Transverse colon (tissue), 4 donors: ENCODE results near the gene GMEB2. TPM values are rescaled to one million over a fixed set of nuclear protein-coding genes. Genes with fewer than 3 reads are reported as not detected.

Experiments used
- DNase-seq: peaks from one replicate; pipeline ENCODE4 v3.0.0-alpha.2; 2019
- H3K27ac ChIP-seq, 4 donors: fragments of 200-600 bp; sonication (generic); 2 replicates each; pipeline ENCODE4 v1.5.1; 2016 to 2018; ENCODE audit warnings: inconsistent platforms in 4 of 4
- H3K27me3 ChIP-seq: fragments of 200-600 bp; sonication (generic); 2 replicates; pipeline ENCODE4 v1.5.1; 2017; ENCODE audit warnings: inconsistent platforms
- H3K36me3 ChIP-seq, 4 donors: fragments of 200-600 bp; sonication (generic); 2 replicates each; pipeline ENCODE4 v1.5.1; 2017 to 2019; ENCODE audit warnings: inconsistent platforms in 4 of 4
- H3K4me1 ChIP-seq, 4 donors: fragments of 200-600 bp; sonication (generic); 2 replicates each; pipeline ENCODE4 v1.5.1; 2017 to 2020; ENCODE audit warnings: inconsistent platforms in 4 of 4
- H3K4me3 ChIP-seq, 4 donors: fragments of 200-600 bp; sonication (generic); 1 replicate in 1 of 4; 2 replicates in 3 of 4; pipeline versions ENCODE4 v1.5.1 to v1.6.1; 2017 to 2019; ENCODE audit warnings: inconsistent platforms in 4 of 4
- H3K9me3 ChIP-seq, 2 donors: fragments of 200-600 bp; sonication (generic); 2 replicates each; pipeline ENCODE4 v1.5.1; 2017 to 2019; ENCODE audit warnings: inconsistent platforms in 2 of 2
- EP300 ChIP-seq: sonication (generic); formaldehyde crosslinking; IDR thresholded peaks from one replicate; pipeline ENCODE4 v1.6.1; 2017; ENCODE audit warnings: antibody characterized with exemption, low read depth
- POLR2A ChIP-seq: fragments of 450-650 bp; IDR thresholded peaks from one replicate; pipeline ENCODE4 v1.6.1; 2016; ENCODE audit warnings: antibody characterized with exemption, mild to moderate bottlenecking, moderate library complexity
- POLR2AphosphoS5 ChIP-seq, 3 donors: sonication (generic); formaldehyde crosslinking; IDR thresholded peaks; one replicate each; pipeline ENCODE4 v1.6.1; 2016; ENCODE audit warnings: antibody characterized with exemption in 3 of 3
- WGBS, 2 donors: methylation state at CpG; one replicate each; pipeline ENCODE4 v1.1.5; 2018; ENCODE audit warnings: low coverage in 1 of 2; 5-methylcytosine and 5-hydroxymethylcytosine counted together
- in situ Hi-C, 4 donors: fragments of 200-750 bp; cut with MboI; loops; one replicate each; pipeline versions ENCODE4 v1.15.0 to v1.15.1; 2017; ENCODE audit warnings: low sequenced_read_pairs in 3 of 4, low pct_ligation_motif_present in 1 of 4, low pct_unique_long_range_greater_than_20kb in 1 of 4
- intact Hi-C: fragments of 100-400 bp; cut with DNase I; formaldehyde crosslinking; loops from one replicate; pipeline ENCODE4 v1.15.1; 2023; ENCODE audit warnings: low total_unique reads
- total RNA-seq, 4 donors: library from RNA; depleted of rRNA; stranded (reverse); fragments of >200 nt; gene quantifications; one replicate each; pipeline ENCODE4 v1.1.0, GENCODE V29; 2016
- TF ChIP-seq, protein P1 (sequence below), 5 experiments: fragments of 200-600 bp in 3 of 5; fragments of 450-650 bp in 2 of 5; sonication (generic) in 3 of 5; IDR thresholded peaks; 1 replicate in 2 of 5; 2 replicates in 3 of 5; pipeline ENCODE4 v1.5.1; 2016 to 2017; ENCODE audit warnings: antibody characterized with exemption in 5 of 5, inconsistent platforms in 3 of 5, mild to moderate bottlenecking in 2 of 5, moderate library complexity in 1 of 5

Gene GMEB2
- total RNA-seq, 4 donors from 2014 or later = 9.0 to 20.3 (median 13.5) TPM

DNA sequence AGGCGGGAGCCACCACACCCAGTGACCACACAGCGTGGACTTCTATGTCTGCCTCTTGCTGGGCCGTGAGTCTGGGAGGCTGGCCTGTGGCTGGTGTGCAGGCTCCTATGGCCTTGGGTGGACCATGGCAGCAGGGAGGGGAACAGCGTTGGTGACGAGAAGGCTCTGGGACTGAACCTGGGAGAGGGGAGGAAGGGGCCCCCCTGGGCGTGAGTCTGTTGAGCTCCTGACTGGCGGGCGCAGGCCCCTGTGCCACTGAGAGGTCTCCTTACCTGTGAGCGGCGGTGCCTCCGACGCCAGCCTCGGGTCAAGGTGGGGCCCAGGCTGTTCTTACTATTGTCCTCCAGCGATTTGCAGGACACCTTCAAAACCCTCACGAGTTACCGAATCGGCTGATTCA, 40.1 kb downstream of the GMEB2 start:
- in situ Hi-C loops = no loop called here
- Histone ChIP-seq H3K4me1 (no peaks in the 10 kb centered on the region), H3K4me3 (no peak overlapping the region), H3K27ac (no peak overlapping the region), H3K36me3 (peaks cover 0 to 12% (median 4%) of the 10 kb centered on the region in 4 donors), H3K9me3 (no peaks in the 10 kb centered on the region), H3K27me3 (no peaks in the 10 kb centered on the region)
- TF ChIP-seq EP300 (no peak), POLR2AphosphoS5 (IDR thresholded peaks at IDR 0.05) (no peak), POLR2A (no peak)
- TF ChIP-seq, protein P1, sequence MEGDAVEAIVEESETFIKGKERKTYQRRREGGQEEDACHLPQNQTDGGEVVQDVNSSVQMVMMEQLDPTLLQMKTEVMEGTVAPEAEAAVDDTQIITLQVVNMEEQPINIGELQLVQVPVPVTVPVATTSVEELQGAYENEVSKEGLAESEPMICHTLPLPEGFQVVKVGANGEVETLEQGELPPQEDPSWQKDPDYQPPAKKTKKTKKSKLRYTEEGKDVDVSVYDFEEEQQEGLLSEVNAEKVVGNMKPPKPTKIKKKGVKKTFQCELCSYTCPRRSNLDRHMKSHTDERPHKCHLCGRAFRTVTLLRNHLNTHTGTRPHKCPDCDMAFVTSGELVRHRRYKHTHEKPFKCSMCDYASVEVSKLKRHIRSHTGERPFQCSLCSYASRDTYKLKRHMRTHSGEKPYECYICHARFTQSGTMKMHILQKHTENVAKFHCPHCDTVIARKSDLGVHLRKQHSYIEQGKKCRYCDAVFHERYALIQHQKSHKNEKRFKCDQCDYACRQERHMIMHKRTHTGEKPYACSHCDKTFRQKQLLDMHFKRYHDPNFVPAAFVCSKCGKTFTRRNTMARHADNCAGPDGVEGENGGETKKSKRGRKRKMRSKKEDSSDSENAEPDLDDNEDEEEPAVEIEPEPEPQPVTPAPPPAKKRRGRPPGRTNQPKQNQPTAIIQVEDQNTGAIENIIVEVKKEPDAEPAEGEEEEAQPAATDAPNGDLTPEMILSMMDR (IDR thresholded peaks at IDR 0.05) = no peak
- 92% methylated on average over 17 of the region's 17 CpGs; no CpG with 5 or more reads in 1 of the 2 donors for WGBS, 2 donors
- intact Hi-C loops = no loop called here
- DNase-seq = no peak

DNA sequence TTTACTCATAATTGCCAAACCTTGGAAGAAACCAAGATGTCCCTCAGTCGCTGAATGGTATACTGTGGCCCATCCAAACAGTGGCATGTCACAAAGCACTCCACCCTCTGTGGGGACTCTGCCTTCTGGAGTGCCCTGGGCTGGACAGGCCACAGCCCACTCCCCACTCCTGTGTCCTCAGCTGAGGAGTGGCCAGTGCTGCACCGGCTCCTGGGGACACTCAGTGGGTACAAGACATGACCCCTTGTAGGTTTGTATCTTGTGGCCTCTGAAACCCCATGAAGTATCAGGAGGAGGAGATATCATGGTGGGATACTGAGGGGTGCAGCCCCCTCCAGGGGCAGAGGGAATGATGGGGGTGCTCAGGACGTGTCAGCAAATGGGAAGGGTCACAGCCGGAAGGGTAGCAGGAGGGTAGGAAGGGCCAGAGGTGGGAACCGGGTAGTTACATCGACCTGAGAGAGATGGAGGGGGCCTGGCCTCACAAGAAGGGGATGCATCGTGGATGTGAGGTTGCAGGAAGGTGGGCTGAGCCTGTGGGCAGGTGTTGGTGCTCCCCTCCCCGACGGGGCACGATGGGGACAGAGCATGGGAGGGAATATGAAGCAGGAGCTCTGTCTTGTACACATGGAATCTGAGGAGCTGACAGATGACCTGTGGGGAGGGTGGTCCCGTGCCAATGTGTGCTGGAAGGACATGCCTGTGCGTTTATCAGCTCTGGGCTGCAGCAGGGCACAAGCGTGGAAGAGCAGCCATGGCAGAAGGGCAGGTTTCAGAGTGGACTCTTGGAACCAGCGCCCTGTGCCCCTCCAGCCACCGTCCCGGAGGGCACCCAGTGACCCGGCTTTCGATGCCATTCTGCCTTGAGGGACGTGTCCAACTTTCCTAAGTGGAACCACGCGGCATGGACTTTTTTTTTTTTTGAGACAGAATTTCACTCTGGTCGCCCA, 41.0 kb downstream of the GMEB2 start:
- in situ Hi-C loops = no loop called here
- no peak for DNase-seq
- WGBS, 2 donors = 59 to 84% methylated on average over 8 to 22 of the region's 22 CpGs
- no peak for TF ChIP-seq EP300
- H3K4me3 ChIP-seq = no peak overlapping the region
- H3K4me1 ChIP-seq = no peaks in the 10 kb centered on the region
- no peak overlapping the region for H3K27ac ChIP-seq
- no peaks in the 10 kb centered on the region for H3K9me3 ChIP-seq
- intact Hi-C loops = no loop called here
- peaks cover 0 to 6% (median 2%) of the 10 kb centered on the region in 4 donors for H3K36me3 ChIP-seq
- no peaks in the 10 kb centered on the region for H3K27me3 ChIP-seq

DNA sequence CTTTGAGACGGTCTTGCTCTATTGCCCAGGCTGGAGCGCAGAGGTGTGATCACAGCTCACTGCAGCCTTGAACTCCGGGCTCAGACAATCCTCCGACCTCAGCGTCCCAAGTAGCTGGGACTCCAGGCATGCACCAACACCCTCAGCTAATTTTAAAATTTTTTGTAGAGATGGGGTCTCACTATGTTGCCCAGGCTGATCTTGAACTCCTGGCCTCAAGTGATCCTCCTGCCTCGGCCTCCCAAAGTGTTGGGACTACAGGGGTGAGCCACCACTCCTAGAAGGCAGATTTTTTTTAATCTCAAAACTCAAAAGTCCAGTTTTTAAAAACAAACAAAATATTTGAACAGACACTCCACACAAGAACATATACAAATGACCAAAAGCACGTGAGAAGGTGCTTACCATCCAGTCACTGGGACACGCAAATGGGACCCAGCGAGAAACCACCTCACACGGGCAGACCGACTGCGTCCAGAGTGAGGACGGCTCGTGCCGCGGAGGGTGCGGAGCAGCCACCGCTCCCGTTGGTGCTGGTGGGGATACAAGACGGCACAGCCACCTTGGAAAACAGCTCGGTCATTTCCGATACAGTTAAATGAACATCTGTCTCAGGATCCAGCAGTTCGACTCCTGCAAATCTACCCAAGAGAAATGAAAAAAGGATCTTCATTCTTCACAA, 44.4 kb downstream of the GMEB2 start:
- Histone ChIP-seq H3K27me3 (peaks cover 14% of the 10 kb centered on the region), H3K36me3 (no peaks in the 10 kb centered on the region), H3K27ac (no peak overlapping the region), H3K4me1 (no peaks in the 10 kb centered on the region), H3K4me3 (no peak overlapping the region), H3K9me3 (no peaks in the 10 kb centered on the region)
- intact Hi-C loops (no loop called here), in situ Hi-C loops (no loop called here)
- TF ChIP-seq, protein P1 (IDR thresholded peaks at IDR 0.05) = no peak
- TF ChIP-seq POLR2A = no peak
- TF ChIP-seq EP300 = no peak
- no peak for TF ChIP-seq POLR2AphosphoS5 (IDR thresholded peaks at IDR 0.05)
- DNase-seq = no peak
- WGBS, 2 donors = 77 to 83% methylated on average over 6 to 23 of the region's 23 CpGs

DNA sequence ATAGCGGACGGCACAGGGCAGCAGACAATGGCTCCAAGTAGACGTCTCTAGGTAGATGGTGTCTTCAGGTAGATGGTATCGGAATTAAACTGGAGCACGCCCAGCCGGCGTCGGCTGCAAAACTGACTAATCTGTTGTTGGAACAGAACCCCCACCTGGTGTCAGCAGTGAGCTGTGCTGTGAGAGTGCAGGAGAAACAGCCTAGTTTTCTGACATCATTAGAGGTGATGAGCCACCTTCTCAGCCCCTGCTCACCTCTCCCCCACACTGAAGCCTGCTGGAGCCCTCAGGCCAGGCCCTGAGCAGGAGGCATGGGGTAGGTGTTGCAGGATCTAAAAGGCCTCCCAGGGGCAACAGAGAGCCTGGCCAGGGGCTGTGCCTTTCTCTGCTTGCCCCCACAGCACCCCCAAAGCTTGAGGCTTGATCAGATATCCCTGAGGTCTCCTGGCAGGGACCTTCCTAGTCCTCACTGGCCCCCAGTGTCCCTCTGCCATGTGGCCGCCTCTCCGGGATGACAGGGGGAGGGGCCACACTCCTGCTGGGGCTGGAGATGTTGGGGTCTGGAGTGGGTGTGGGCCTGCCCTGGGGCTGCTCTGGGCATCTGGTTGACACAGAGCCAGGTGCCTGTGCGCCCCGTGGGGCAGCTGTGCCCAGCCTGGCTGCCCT, 46.0 kb downstream of the GMEB2 start:
- in situ Hi-C loops = no loop called here
- DNase-seq = peak; percentile 50
- Histone ChIP-seq H3K4me3 (no peak overlapping the region), H3K9me3 (no peaks in the 10 kb centered on the region), H3K4me1 (no peaks in the 10 kb centered on the region), H3K27me3 (peaks cover 24% of the 10 kb centered on the region), H3K27ac (no peak overlapping the region), H3K36me3 (no peaks in the 10 kb centered on the region)
- 57% methylated on average over 12 of the region's 12 CpGs; no CpG with 5 or more reads in 1 of the 2 donors for WGBS, 2 donors
- intact Hi-C loops = loop anchor here (2.0 kb wide), 1 partner anchor 286 kb away; no protein-coding TSS in a partner anchor
- no peak for TF ChIP-seq POLR2A
- TF ChIP-seq, protein P1 (IDR thresholded peaks at IDR 0.05) = peak in 2 of 5 experiments; percentile 13 to 14
